Measurements from ENCODE around the gene TMEM200C. TPM values are rescaled to one million over a fixed set of nuclear protein-coding genes. Genes with fewer than 3 reads are reported as not detected.

TMEM200C gene
- total and polyA plus RNA-seq, 9 of the 15 experiments (the other 6 are each of a cell fraction or from before 2014, with no cell fraction given): 0.04 TPM; not detected in 8

DNA sequence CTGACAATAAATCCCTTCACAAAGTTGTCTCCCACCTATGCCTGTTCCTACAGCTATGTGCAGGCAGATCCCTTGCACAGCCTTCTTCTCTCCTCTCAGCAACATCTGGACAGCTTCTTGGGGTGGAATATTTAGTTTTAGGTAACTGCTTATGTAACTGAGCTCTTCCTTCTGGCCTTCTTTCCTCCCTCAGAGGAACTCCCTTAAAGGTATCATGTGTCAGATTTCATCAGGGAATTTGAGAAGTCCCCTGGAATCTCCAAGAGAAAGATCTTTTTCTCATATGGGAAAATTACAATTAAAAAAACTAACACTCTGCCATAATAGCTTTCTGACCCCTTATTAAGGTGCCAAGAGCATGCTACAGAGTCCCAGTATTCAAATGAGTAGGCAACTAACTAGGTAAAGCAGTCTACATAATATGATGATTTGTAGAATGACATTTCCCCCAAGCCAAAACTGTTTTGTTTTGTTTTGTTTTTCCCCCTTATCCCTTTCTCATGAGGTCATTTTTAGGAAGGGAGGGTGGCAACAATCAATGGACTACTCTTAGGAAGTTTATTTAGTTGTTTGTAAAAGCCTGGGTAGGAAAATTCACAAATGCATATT is 2.4 kb downstream of the TMEM200C start (continued):
- TF ChIP-seq MYBL2 (IDR thresholded peaks at IDR 0.05; ENCODE audit: low read depth) (no peak), MYBL2 (CRISPR knock-in tag; IDR thresholded peaks at IDR 0.05; ENCODE audit: borderline replicate concordance) (no peak), TBP (optimal IDR thresholded peaks at IDR 0.05; ENCODE audit: low read depth, low read length) (no peak), ZNF561 (CRISPR knock-in tag; conservative IDR thresholded peaks at IDR 0.05) (no peak), ZNF3 (CRISPR knock-in tag; IDR thresholded peaks at IDR 0.05) (no peak), ZNF778 (CRISPR knock-in tag; IDR thresholded peaks at IDR 0.05) (no peak), DPF2 (IDR thresholded peaks at IDR 0.05) (no peak)

GRCh38 chr18:5891854-5892215 is 3.5 kb downstream of the TMEM200C start:
- TF ChIP-seq SMARCE1 (IDR thresholded peaks at IDR 0.05) (no peak), XRCC3 (IDR thresholded peaks at IDR 0.05) (no peak), SRSF1 (IDR thresholded peaks at IDR 0.05; ENCODE audit: low read depth, low read length) (no peak), SMARCB1 (IDR thresholded peaks at IDR 0.05; ENCODE audit: insufficient read length, low read depth) (no peak), CHCHD3 (CRISPR knock-in tag; IDR thresholded peaks at IDR 0.05) (no peak), SRF (CRISPR knock-in tag; IDR thresholded peaks at IDR 0.05) (no peak), FOXJ2 (tag; IDR thresholded peaks at IDR 0.05) (no peak), CHD2 (IDR thresholded peaks at IDR 0.05; ENCODE audit: low read depth, low read length) (no peak), TEAD2 (tag; IDR thresholded peaks at IDR 0.05) (no peak), FOXJ3 (CRISPR knock-in tag; IDR thresholded peaks at IDR 0.05) (no peak), HMG20B (CRISPR knock-in tag; IDR thresholded peaks at IDR 0.05) (no peak), NFRKB (IDR thresholded peaks at IDR 0.05; ENCODE audit: low read depth) (no peak), SMAD4 (CRISPR knock-in tag; conservative IDR thresholded peaks at IDR 0.05) (no peak), ZNF324 (CRISPR knock-in tag; IDR thresholded peaks at IDR 0.05) (no peak)
- TF ChIP-seq, protein P1, sequence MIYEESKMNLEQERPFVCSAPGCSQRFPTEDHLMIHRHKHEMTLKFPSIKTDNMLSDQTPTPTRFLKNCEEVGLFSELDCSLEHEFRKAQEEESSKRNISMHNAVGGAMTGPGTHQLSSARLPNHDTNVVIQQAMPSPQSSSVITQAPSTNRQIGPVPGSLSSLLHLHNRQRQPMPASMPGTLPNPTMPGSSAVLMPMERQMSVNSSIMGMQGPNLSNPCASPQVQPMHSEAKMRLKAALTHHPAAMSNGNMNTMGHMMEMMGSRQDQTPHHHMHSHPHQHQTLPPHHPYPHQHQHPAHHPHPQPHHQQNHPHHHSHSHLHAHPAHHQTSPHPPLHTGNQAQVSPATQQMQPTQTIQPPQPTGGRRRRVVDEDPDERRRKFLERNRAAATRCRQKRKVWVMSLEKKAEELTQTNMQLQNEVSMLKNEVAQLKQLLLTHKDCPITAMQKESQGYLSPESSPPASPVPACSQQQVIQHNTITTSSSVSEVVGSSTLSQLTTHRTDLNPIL (CRISPR knock-in tag; IDR thresholded peaks at IDR 0.05): no peak
- 4% methylated on average over 15 of the region's 15 CpGs for WGBS (ENCODE audit: insufficient coverage, low coverage, missing lambda C conversion rate)
- BruUV-seq (replicated peaks): no TSS peak
- Histone ChIP-seq H3K27me3 (ENCODE audit: control insufficient read depth in 2 of 2, insufficient read depth in 2 of 2, low read length in 2 of 2) (no peaks in the 10 kb centered on the region; a peak in 1 of 5 replicates), H3K9me1 (ENCODE audit: control insufficient read depth, insufficient read depth, low read length) (no peaks in the 10 kb centered on the region), H3K9me3 (replicated peaks; ENCODE audit: control insufficient read depth, insufficient read depth, low read depth, low read length) (no peaks in the 10 kb centered on the region), H3K27ac (ENCODE audit: extremely low read depth, low read depth, low read length) (no peak overlapping the region), H3K79me2 (ENCODE audit: control insufficient read depth, insufficient read depth, low read length) (no peaks in the 10 kb centered on the region), H3K9ac (ENCODE audit: insufficient read depth in 1 of 2, low read depth in 2 of 2, low read length in 2 of 2) (no peak overlapping the region), H3K4me1 (replicated peaks in 1 of 2; ENCODE audit: control insufficient read depth in 2 of 2, insufficient read depth in 2 of 2, low read length in 2 of 2) (peaks cover 0 to 9% of the 10 kb centered on the region in 2 experiments; a peak in 1 of 5 replicates), H3K36me3 (ENCODE audit: control insufficient read depth, insufficient read depth, low read length) (no peaks in the 10 kb centered on the region), H2AFZ (ENCODE audit: low read depth, low read length) (no peak overlapping the region), H4K20me1 (replicated peaks; ENCODE audit: control insufficient read depth, insufficient read depth, low read length) (no peaks in the 10 kb centered on the region), H3K4me3 (no peak overlapping the region), H3K4me2 (ENCODE audit: insufficient read depth, low read length) (no peak overlapping the region)
- no peak for FAIRE-seq
- CTCF ChIA-PET (ENCODE audit: low intra/inter-chr PET ratio): no interaction called here
- POLR2A ChIA-PET: interaction anchor here (0.6 kb wide), 1 partner anchor 440 kb away, joined by 3 read pairs; no protein-coding TSS in a partner anchor
- DNase-seq (ENCODE audit: extremely low read depth in 1 of 4, low spot score in 3 of 4): no peak
- in situ Hi-C loops (cut with MboI) (no loop called here), intact Hi-C loops (cut with micrococcal nuclease) (no loop called here)
- ATAC-seq: no peak
